ENCODE results near the gene GULP1.

DNA sequence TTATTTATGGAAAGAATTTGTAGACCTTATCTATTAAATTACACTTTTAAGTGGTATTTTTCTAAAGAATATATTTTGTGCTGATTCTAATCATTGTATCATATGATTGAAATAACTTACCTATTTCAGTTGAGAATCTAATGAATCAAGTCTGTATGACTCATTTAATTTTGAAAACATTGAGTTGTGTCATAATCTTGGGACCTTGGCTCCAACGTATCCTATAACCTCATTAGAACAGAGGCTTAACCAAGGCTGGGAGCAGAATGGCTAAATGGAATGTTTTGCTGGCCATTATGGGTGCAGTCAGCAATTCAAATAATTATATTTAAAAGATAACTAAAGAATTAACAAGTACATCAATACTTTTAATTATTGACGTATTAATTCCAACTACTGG lies 19.6 kb upstream of the GULP1 start:
- TF ChIP-seq, protein P1, sequence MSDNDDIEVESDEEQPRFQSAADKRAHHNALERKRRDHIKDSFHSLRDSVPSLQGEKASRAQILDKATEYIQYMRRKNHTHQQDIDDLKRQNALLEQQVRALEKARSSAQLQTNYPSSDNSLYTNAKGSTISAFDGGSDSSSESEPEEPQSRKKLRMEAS (CRISPR knock-in tag; IDR thresholded peaks at IDR 0.05), result no peak
- TF ChIP-seq CTCF (IDR thresholded peaks at IDR 0.05) (no peak), ZBTB43 (CRISPR knock-in tag; IDR thresholded peaks at IDR 0.05) (no peak), GABPB1 (CRISPR knock-in tag; IDR thresholded peaks at IDR 0.05) (no peak), EMX1 (CRISPR knock-in tag; IDR thresholded peaks at IDR 0.05) (no peak), ETV6 (CRISPR knock-in tag; IDR thresholded peaks at IDR 0.05) (no peak), ATF3 (CRISPR knock-in tag; conservative IDR thresholded peaks at IDR 0.05) (no peak), ZSCAN18 (CRISPR knock-in tag; IDR thresholded peaks at IDR 0.05) (no peak), FOXK1 (CRISPR knock-in tag; IDR thresholded peaks at IDR 0.05) (no peak), ZNF423 (CRISPR knock-in tag; IDR thresholded peaks at IDR 0.05) (no peak), USF2 (CRISPR knock-in tag; IDR thresholded peaks at IDR 0.05) (no peak)

All from WTC11 (cell line).